Left renal cortex interstitium (tissue), 4 donors: Measurements from ENCODE around the gene FHIP1A. TPM values are rescaled to one million over a fixed set of nuclear protein-coding genes. Genes with fewer than 3 reads are reported as not detected.
"Not testable (repeated sequence)": the region's sequence is repeated elsewhere in the genome, so short reads cannot be mapped to it uniquely, and the experiment has no call there.

Experiments used
- DNase-seq, 4 donors: peaks; one replicate each; pipeline ENCODE4 v3.0.0-alpha.2; 2013; ENCODE audit warnings: low read depth in 4 of 4, low spot score in 2 of 4, missing footprints in 1 of 4
- polyA plus RNA-seq, 4 donors: library from polyadenylated mRNA; unstranded; fragments of 120-200 nt; gene quantifications; one replicate each; pipeline ENCODE4 v1.2.1, GENCODE V29; 2013; ENCODE audit not compliant: insufficient read length in 4 of 4

FHIP1A gene
- 1 to 10 TPM; 5.3 to 6.1 (median 5.7) TPM for polyA plus RNA-seq

GRCh38 chr4:151408630-151409469 lies at the start of gene FHIP1A:
Gene FHIP1A, plus strand, starts transcription at chr4:151409176. Its CDS starts 157,084 bp downstream, at chr4:151566260.
- DNase-seq: peak; percentile 58 to 80 (median 66)

- DNase-seq: no peak
Observed at GRCh38 chr4:151359576-151359975, 49.4 kb upstream of the FHIP1A start.

GRCh38 chr4:151361126-151361525 lies 47.9 kb upstream of the FHIP1A start:
- DNase-seq: no peak

GRCh38 chr4:151361966-151362365 lies 47.0 kb upstream of the FHIP1A start:
- DNase-seq: no peak

- DNase-seq: peak; percentile 42 to 65 (median 46)
Observed at GRCh38 chr4:151362404-151363164, 46.4 kb upstream of the FHIP1A start.

- no peak for DNase-seq
Observed at GRCh38 chr4:151376540-151376939, 32.4 kb upstream of the FHIP1A start.

GRCh38 chr4:151389311-151389710 lies 19.7 kb upstream of the FHIP1A start:
- no peak for DNase-seq

- not testable (repeated sequence) for DNase-seq
Observed at GRCh38 chr4:151389799-151390198, 19.2 kb upstream of the FHIP1A start.

GRCh38 chr4:151395873-151396272 lies 13.1 kb upstream of the FHIP1A start:
- no peak for DNase-seq

GRCh38 chr4:151400343-151400742 lies 8.6 kb upstream of the FHIP1A start:
- no peak for DNase-seq

GRCh38 chr4:151401739-151402138 lies 7.2 kb upstream of the FHIP1A start:
- DNase-seq: no peak

GRCh38 chr4:151402145-151402865 lies 6.7 kb upstream of the FHIP1A start:
- DNase-seq: no peak

- no peak for DNase-seq
Observed at GRCh38 chr4:151403656-151404055, 5.3 kb upstream of the FHIP1A start.

GRCh38 chr4:151404802-151405201 lies 4.2 kb upstream of the FHIP1A start:
- not testable (repeated sequence) for DNase-seq

GRCh38 chr4:151407018-151407417 lies 2.0 kb upstream of the FHIP1A start:
- no peak for DNase-seq

- DNase-seq: peak in 2 of 4 donors; percentile 1 to 34
Observed at GRCh38 chr4:151407466-151408379, 1.3 kb upstream of the FHIP1A start.

GRCh38 chr4:151408380-151408629 lies 671 bp upstream of the FHIP1A start:
- DNase-seq: no peak

- DNase-seq: peak in 3 of 4 donors; percentile 24 to 66 (median 40)
Observed at GRCh38 chr4:151409470-151410313, 716 bp downstream of the FHIP1A start.

GRCh38 chr4:151415978-151416377 lies 7.0 kb downstream of the FHIP1A start:
- no peak for DNase-seq
